Activated B cell treated with CpG ODN at 0.5 μM for 24 hours (primary cell): ENCODE measurements around the gene PRPF38B. TPM values are rescaled to one million over a fixed set of nuclear protein-coding genes. Genes with fewer than 3 reads are reported as not detected.
A peak's percentile ranks its signal among the peaks of the same experiment; 100 is the strongest.

Experiments used
- ATAC-seq: fragments of 200-7000 bp; cut with Tn5 transposase; one replicate; pipeline ENCODE4 v1.10.0; 2021; ENCODE audit warnings: low read depth, mild to moderate bottlenecking, moderate library complexity
- CTCF ChIA-PET: fragments of 350-600 bp; sonication (Branson Sonifier 250); formaldehyde crosslinking; loops from one replicate; lab custom pipeline; 2021; ENCODE audit warnings: antibody characterized with exemption; lab: Charles Lee
- POLR2A ChIA-PET: fragments of 350-600 bp; sonication (Branson Sonifier 250); formaldehyde crosslinking; loops from one replicate; lab custom pipeline; 2021; ENCODE audit warnings: antibody characterized with exemption; lab: Charles Lee
- DNase-seq: peaks from one replicate; pipeline ENCODE4 v3.0.0; 2022
- H3K27ac Mint-ChIP-seq: one replicate; pipeline ENCODE4 v1.8.0; 2020; ENCODE audit warnings: mixed read lengths
- H3K27me3 Mint-ChIP-seq: one replicate; pipeline ENCODE4 v1.8.0; 2021; ENCODE audit warnings: mixed read lengths
- H3K36me3 Mint-ChIP-seq: one replicate; pipeline ENCODE4 v1.8.0; 2021; ENCODE audit warnings: low read depth, mixed read lengths
- H3K4me1 Mint-ChIP-seq: one replicate; pipeline ENCODE4 v1.8.0; 2021; ENCODE audit warnings: mixed read lengths
- H3K4me3 Mint-ChIP-seq: one replicate; pipeline ENCODE4 v1.8.0; 2020; ENCODE audit warnings: mild to moderate bottlenecking, mixed read lengths
- H3K9me3 Mint-ChIP-seq: one replicate; pipeline ENCODE4 v1.8.0; 2020; ENCODE audit warnings: mixed read lengths
- intact Hi-C: fragments of 100-400 bp; cut with micrococcal nuclease; formaldehyde crosslinking; loops from one replicate; pipeline ENCODE4 v1.15.1; 2024
- total RNA-seq: library from RNA; stranded (reverse); gene quantifications from 2 replicates; pipeline ENCODE4 v1.2.3, GENCODE V29; 2022
- TF ChIP-seq, protein P1 (sequence below): fragments of 200-600 bp; IDR thresholded peaks from one replicate; pipeline ENCODE4 v1.8.0; 2022; ENCODE audit warnings: antibody characterized with exemption, mild to moderate bottlenecking

PRPF38B gene
- total RNA-seq, 1 donor from 2014 or later = 88.1 TPM

DNA sequence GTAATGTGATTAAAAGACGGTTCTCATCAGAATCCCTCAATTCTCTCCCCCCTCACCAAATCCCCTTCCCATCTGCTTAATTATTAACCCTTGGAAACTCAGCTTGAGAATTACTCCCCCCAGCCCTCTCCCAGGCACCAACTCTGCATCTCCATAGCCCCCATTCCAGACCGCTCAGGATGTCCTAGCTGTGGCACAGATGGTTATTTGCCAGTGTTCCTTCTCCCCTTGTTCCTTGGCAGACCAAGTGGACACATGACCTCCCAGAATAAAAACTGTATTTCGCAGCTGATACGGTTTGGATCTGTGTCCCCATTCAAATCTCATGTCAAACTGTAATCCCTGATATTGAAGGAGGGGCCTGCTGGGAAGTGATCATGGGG is 45.9 kb upstream of the PRPF38B start:
- Mint-ChIP-seq H3K4me1 (peaks cover 19% of the 10 kb centered on the region), H3K4me3 (no peak overlapping the region), H3K27ac (no peak overlapping the region), H3K36me3 (peaks cover 15% of the 10 kb centered on the region), H3K27me3 (no peaks in the 10 kb centered on the region), H3K9me3 (no peaks in the 10 kb centered on the region)
- ChIA-PET CTCF (no interaction called here), POLR2A (interaction anchor here (1.3 to 2.2 kb wide), 2 partner anchors 15 to 46 kb away, joined by 6 to 8 read pairs; partner anchors contain the start of genes HENMT1 and PRPF38B)
- intact Hi-C loops = loop anchor here (2.0 kb wide), 1 partner anchor 15 kb away; the partner anchor contains the start of gene HENMT1
- TF ChIP-seq, protein P1, sequence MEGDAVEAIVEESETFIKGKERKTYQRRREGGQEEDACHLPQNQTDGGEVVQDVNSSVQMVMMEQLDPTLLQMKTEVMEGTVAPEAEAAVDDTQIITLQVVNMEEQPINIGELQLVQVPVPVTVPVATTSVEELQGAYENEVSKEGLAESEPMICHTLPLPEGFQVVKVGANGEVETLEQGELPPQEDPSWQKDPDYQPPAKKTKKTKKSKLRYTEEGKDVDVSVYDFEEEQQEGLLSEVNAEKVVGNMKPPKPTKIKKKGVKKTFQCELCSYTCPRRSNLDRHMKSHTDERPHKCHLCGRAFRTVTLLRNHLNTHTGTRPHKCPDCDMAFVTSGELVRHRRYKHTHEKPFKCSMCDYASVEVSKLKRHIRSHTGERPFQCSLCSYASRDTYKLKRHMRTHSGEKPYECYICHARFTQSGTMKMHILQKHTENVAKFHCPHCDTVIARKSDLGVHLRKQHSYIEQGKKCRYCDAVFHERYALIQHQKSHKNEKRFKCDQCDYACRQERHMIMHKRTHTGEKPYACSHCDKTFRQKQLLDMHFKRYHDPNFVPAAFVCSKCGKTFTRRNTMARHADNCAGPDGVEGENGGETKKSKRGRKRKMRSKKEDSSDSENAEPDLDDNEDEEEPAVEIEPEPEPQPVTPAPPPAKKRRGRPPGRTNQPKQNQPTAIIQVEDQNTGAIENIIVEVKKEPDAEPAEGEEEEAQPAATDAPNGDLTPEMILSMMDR = no peak
- DNase-seq (no peak), ATAC-seq (no peak)

DNA sequence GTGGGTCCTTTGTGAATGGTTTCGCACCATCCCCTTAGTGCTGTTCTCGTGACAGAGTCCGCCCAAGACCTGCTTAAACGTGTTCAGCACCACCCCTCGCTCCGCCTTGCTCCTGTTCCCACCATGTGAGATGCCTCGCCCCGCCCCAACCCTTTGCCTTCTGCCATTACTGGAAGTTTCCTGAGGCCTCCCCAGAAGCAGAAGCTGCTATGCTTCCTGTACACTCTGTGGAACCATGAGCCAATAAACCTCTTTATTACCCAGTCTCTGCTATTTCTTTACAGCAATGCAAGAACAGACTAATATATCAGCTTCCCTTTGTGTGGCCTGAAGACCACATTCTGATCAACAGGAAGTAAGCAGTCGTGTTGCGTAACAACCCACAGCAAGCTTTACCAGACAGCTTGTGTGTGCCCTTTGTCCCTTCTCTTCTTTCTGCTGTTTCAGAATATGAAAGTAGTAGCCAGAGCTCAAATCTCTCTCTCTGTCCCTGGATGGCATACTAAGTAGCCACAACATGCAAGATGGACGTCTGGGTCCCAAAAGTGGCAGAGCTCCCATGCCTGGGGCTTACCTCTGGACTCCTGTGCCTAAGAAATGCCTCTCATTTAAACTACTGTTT is 45.4 kb upstream of the PRPF38B start:
- Mint-ChIP-seq H3K4me3 (no peak overlapping the region), H3K9me3 (no peaks in the 10 kb centered on the region), H3K27me3 (no peaks in the 10 kb centered on the region), H3K4me1 (peaks cover 19% of the 10 kb centered on the region), H3K36me3 (peaks cover 15% of the 10 kb centered on the region), H3K27ac (peak overlapping the region; percentile 67)
- TF ChIP-seq, protein P1 = no peak
- intact Hi-C loops = loop anchor here (2.0 kb wide), 1 partner anchor 14 kb away; the partner anchor contains the start of gene HENMT1
- ATAC-seq (peak; percentile 65), DNase-seq (no peak)
- ChIA-PET CTCF (no interaction called here), POLR2A (interaction anchor here (1.3 to 2.2 kb wide), 2 partner anchors 14 to 46 kb away, joined by 6 to 8 read pairs; partner anchors contain the start of genes HENMT1 and PRPF38B)

DNA sequence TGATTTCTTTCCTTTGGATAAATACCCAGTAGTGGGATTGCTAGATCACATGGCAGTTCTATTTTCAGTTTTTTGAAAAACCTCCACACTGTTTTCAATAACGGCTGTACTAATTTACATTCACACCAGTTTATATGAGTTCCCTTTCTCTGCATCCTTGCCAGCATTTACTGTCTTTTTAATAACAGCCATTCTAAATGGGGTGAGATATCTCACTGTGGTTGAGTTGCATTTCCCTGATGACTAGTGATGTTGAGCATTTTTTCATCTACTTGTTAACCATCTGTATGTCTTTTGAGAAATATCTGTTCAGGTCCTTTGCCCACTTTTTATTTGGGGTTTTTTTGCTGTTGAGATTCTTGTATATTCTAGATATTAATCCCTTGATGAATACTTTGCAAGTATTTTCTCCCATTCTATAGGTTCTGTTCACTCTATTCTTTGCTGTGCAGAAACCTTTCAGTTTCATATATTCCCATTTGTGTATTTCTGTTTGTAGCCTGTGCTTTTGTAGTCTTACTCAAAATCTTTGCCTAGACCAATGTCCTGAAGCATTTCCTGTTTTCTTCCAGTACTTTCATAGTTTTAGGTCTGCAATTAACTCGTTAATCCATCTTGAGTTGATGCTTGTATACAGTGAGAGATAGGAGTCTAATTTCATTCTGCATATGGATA is 38.5 kb upstream of the PRPF38B start:
- Mint-ChIP-seq H3K27me3 (no peaks in the 10 kb centered on the region), H3K27ac (no peak overlapping the region), H3K4me1 (no peaks in the 10 kb centered on the region), H3K36me3 (peaks cover 14% of the 10 kb centered on the region), H3K4me3 (no peak overlapping the region), H3K9me3 (no peaks in the 10 kb centered on the region)
- ATAC-seq = no peak
- ChIA-PET CTCF (no interaction called here), POLR2A (no interaction called here)
- intact Hi-C loops = no loop called here
- no peak for DNase-seq
- TF ChIP-seq, protein P1 = no peak

DNA sequence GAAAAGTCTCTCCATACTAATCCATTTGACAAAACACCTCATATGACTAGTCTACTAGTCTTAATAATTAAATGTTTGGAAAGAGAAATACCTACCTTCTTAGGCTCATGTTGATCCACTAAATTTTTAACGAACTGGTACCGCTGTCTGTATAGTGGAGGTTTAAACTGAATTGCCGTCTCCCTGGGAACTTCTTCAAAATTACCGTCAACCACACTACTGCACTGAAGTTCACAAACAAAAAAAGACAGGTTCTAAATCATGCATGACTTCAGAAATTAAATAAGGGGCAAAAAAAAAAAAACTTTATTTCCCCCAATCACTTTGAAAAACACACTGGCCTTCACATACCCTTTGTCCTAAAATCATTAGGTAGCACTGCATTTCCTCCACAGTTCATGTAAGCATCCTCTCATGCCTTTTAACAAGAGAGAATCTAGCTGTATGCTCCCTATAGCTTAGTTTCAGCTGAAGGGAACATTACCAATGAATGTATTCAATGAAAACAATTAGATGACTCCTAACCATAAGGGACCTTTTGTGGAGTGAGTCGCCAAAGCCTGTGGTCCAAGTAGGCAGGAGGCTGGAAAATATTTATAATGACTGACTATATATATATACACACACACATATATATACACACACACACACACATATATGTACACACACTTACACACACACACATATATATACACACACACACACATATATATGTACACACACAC is 34.6 kb upstream of the PRPF38B start:
- peaks cover 11% of the 10 kb centered on the region for H3K4me1 Mint-ChIP-seq
- no peaks in the 10 kb centered on the region for H3K36me3 Mint-ChIP-seq
- ChIA-PET POLR2A (no interaction called here), CTCF (no interaction called here)
- no peaks in the 10 kb centered on the region for H3K27me3 Mint-ChIP-seq
- DNase-seq (no peak), ATAC-seq (no peak)
- H3K4me3 Mint-ChIP-seq = no peak overlapping the region
- no peak overlapping the region for H3K27ac Mint-ChIP-seq
- TF ChIP-seq, protein P1 = no peak
- H3K9me3 Mint-ChIP-seq = no peaks in the 10 kb centered on the region
- intact Hi-C loops = no loop called here
